DMS114 treated with DMSO at 0.1 percent for 48 hours (cell line): ENCODE results near the gene USP25.

ENCODE experiments used
- DNase-seq: peaks from one replicate; lab custom pipeline; 2025; ENCODE audit not compliant: unreplicated experiment; lab: John Stamatoyannopoulos, UW

USP25 gene

DNA sequence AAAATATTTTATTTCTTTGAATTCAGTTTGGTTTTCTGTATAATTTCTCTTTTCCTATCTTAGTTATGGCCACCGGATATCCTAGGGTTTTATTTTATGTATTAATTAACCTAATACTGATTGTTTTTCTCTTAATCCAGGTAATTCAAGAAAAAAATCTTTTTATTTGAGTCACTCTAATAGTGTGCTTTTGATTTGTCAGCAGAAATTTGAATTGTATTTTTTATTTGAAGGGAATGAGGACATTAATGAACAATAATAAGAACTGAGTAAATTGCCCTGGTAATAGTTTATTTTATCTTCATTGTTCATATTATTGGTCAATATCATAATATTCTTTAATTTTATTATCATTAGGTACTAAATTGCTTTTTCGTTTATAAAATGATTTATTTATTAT is 120.1 kb downstream of the USP25 start:
- no peak for DNase-seq

DNA sequence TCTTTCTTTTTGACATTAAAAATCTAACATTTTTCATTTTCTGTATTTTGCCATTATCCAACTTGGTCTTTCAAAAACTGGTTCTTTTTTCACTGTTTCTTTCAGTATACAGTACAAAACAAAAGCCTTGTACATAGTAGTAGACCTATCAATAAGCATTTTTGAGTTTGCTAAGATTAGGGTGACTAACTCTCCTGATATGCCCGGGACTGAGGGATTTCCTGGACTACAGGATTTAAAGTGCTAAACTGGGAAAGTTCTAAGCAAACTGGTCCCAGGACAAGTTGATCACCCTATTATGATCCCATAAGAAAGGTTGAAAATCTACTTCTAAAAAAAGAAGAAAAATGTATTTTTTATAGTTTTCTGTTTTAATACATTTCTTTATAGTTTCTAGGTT is 120.9 kb downstream of the USP25 start:
- no peak for DNase-seq

DNA sequence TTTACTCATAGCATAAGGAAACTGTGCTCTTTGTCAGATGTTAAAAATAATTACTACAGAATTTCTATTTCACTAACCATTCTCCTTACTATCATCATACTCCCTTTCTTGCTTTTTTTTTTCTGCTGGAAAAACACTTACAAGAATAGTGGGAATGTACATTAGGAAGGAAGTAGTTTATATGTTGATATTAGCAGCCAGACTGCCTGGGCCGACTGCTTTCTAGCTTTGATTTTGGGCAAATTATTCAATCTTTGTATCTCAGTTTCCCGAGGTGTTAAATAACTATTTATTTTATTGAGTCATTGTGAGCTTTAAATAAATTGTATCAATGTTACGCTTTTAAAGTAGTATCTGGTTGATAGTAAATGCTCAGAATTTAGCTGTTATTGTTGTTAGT is 122.4 kb downstream of the USP25 start:
- no peak for DNase-seq

DNA sequence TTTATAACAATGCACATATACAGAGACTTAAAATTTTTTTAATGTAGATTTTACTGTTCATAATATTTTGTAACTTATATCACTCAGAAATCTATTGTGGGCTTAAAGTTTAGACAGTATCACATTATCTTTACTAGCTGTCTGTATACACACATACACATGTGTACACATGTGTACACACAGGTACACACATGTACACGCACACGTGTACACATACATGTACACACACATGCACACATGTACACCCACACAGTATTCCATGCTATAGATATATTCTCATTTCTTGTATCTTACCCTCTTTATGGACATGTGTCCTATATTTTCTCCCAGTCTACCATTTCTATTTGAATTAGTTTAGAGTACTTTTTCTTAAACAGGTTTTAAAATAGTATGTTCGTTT is 123.3 kb downstream of the USP25 start:
- no peak for DNase-seq

DNA sequence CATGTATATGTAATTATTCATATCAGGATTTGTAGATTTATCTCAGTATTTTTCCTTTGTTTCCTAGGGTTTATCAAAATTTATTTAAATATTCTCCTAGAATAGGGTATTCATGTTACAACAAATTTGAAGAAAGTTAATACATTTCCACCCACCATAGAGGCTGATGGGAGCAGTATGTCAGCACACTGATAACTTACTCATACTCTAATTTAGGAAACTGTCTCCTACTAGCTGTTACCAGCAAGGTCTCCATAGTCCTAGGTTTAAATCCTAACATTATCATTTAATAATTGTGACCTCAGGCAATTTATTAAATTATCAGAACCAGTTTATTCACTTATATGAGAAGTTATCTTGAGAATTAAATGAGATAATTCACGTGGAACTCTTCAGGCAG is 127.0 kb downstream of the USP25 start:
- DNase-seq = no peak

DNA sequence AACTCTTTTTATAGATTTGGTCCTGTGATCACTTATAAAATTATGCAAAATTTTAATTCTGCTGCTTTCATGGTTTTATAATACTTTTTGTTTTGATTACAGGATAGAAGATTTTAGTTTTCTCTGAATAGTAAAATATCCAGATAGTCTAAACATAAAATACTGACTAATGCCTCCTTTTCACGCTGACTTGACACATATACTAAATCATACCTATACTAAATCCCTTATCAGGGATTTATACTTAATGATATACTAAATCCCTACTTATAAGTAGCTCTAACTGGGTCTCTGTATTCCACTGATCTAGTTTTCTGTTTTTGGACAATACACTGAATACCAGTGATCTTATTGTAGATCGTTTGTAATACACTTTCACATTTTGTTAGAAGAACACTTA is 128.0 kb downstream of the USP25 start:
- DNase-seq = no peak

DNA sequence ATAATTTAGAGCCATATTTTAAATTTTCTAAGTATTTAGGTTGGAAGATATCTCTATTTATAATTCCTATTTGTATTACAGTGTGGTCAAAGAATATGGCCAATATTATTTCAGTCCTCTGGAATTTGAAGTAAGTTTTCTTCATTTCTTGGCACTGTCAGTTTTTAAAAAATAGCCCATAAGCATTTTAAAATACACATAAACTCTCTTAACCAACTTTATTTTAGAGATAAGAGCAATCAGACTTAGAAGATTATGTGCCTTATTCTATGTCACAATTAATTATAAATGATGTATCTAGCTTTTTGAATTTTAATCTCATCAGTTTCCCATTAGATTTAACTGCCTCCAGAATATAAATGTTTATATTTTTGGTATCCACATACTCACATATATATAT is 130.8 kb downstream of the USP25 start:
- DNase-seq = no peak

DNA sequence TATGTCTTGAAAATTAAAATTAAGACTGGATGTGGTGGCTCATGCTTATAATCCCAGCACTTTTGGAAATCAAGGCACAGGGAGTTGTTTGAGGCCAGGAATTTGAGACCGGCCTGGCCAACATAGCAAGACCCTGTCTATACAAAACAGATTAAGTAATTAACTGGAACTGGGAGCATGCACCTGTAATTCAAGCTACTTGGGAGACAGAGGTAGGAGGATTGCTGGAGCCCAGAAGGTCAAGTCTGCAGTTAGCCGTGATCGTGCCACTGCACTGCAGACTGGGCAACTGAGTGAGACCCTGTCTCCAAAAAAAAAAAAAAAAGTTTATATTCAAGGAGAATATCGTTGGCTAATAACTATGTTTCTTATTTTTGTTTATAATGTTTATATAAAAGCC is 139.2 kb downstream of the USP25 start:
- no peak for DNase-seq

DNA sequence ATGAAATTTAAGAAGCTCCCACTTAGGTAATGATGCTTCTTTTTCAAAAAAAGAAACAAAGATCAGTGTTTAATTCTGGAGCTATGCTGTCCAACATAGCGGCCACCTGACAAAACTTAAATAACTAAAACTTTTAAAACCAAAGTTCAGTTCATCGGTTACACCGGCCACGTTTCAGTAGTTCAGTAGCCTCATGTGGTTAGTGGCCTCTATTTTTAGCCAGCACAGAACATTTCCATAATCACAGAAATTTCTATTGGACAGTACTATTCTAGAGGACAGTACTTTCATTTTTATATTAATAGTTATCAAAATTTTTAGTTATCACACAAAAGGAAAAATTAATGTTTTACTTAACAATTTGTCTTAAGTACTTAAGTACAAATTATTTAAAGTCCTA is 141.0 kb downstream of the USP25 start:
- no peak for DNase-seq

DNA sequence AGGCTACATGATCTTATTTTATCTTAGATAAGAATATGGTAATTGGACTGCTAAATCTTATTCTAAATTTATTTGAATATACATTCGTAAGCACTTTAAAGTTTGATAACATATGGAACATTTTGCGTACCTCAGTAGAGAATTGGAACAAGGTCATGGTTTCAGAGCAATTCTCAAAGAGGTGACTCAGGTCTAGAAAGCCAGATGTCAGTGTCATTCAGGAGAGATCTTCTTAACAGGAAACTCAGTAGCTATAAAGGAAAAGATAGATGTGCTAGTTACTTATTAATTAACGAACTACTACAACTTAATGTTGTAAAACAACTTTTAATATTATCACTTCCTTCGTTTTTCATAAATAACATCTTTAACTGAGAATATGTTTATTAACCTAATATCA is 142.5 kb downstream of the USP25 start:
- DNase-seq = no peak

DNA sequence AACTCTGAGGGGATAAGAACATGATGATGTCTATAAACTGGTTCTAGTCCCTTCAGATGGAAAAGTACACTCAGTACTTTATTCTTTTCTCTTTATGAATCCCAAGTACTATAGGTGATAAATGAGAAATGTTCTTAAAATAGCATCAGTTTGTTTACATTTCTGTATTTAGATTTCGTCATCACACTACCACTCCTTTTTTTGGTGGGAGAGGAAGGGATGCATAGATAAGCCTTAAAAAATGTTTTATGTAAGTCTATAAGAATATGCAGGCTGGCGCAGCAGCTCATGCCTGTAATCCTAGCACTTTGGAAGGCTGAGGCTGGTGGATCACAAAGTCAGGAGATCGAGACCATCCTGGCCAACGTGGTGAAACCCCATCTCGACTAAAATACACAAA is 144.8 kb downstream of the USP25 start:
- DNase-seq = no peak

DNA sequence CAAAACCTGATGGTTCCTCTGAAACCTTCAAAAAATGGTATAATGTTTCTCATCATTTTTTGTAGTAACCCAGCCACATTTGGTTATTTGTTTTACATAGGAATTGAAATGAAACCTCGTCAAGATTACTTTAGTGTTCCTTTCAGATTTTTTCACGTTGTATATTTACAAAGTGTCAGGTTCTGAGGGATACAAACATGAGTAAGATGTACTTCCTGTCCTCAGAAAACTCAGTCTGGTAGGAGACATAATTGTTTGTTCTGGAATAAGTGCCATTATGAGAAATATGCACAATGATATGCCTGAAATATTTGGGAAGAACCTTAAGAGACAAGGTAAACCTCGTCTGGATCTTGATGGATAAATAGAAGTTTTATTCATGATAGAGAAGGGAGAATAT is 145.5 kb downstream of the USP25 start:
- DNase-seq = no peak

DNA sequence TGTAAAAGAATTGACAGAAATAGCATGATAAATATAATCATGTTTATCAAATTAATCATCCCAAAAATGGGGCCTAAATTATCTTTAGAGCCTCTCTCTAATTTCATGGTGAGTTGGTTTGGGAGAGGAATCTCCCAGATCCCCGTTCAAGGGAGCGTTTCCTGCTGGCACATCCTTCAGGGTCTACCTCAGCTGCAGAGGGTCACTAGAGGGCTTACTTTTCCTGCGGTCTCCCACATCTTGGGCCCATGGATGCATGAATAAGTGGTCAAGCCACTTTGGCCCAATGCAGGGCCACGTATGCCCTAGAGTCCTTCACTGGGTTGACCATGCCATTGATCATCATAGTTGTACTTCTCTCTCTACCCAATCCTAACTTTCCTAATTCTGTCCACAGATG is 164.1 kb downstream of the USP25 start:
- DNase-seq = no peak

DNA sequence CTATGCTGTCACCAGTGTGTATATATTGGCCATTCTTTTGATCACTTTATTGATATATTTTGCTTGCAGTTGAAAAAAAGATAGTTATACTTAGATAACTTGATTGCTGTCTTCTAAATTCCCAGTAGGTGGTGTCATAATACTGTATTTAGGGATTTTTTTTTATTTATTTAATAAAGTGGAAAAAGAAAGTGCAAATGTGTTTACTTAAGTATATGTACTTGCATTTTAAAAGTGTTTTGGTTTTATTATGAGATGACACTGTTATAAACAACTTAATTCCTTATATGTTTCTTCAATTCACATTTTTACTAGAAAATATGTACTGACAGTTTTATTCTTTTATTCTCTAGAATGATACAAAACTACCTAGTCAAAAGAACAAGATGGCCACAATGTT is 164.8 kb downstream of the USP25 start:
- DNase-seq = peak; percentile 23

DNA sequence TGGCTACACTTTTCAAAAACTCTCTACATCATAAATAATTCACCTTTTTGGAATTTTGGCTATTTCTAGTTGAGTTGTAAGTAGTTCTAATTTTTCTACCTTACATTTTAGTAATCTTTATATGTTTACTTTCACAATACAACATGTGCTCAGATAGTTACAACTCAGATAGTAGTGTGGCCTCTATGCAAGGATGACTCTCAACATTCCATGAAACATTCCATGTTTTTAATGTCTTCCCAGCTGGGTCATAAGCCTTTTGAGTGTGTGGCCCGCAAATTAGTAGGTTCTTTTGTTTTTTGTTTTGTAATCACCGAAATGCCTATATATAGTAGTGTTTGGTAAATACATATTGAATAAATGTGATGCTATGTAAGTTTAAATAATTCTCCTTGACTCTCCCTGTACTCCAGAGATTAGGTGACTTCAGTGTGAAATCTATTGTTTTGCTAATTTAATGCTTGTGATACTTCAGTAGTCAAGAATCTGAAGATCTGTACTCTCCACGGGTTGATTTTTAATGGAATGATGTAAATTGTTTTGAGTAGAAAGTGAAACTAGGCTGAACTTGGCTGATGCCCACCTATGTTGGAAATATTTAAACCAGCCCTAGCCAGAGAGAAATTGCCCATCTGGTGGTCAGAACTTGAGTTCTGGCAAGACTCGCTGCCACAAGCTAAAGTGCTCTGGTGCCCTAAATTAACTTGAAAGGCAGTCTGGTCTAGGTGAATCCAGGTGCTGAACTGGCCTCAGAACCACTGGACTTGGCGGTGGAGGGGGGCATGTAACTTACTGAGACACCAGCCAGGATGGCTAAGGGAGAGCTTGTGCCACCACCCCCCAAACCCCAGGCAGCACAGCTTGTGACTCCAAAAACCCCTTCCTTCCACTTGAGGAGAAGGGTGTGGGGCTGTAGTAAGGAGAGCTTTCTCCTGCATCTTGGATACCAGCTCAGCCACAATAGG is 165.6 kb downstream of the USP25 start:
- DNase-seq = no peak

DNA sequence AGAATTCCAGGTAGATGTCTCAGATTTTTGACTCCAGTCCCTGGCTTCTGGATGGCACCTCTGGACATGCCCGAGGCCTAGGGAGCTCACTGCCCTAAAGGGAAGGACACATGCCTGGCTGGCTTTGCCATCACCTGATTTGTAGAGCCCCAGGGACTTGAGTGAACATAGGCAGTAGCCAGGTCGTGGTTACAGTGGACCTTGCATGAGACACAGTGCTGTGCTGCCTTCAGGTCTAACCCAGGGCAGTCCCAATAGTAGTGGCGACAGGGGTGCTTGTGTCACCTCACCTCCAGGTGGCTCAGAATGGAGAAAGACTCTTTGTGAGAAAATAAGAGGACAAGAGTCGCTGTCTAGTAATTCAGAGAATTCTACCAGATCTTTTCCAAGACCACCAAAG is 166.7 kb downstream of the USP25 start:
- DNase-seq = no peak

DNA sequence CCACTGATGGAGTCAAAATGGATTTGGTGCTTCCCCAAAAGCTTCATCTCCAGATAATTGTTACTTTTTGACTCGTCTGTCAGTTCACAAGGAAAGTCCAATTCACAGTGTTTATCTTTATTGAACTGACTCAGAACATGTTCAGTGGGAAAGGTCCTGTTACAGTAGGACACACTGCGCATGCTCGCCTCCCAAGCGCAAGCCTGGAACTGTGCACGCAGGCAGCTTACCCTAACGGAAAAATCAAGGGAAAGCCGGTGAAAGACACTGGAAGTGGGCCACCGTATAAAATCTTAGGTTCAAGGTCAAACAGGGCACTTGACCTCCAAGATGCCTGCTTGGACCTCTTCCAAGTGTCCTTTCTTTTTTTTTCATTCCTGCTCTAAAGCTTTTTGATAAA is 174.6 kb downstream of the USP25 start:
- no peak for DNase-seq

DNA sequence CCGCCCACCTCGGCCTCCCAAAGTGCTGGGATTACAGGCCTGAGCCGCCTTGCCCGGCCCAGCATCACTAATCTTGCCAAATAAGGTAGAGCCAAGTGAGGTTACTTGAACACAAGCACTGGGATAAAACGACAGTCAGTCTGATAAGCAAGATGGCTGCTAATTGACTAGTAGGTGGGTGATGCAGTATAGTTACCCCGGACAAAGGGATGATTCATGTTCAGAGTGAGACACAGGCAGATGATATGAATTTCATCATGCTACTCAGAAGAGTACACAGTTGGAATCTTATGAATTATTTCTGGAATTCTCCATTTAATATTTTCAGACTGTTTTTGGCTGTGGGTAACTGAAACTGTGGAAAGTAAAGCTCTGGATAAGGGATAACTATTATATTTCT is 178.4 kb downstream of the USP25 start:
- DNase-seq = no peak

DNA sequence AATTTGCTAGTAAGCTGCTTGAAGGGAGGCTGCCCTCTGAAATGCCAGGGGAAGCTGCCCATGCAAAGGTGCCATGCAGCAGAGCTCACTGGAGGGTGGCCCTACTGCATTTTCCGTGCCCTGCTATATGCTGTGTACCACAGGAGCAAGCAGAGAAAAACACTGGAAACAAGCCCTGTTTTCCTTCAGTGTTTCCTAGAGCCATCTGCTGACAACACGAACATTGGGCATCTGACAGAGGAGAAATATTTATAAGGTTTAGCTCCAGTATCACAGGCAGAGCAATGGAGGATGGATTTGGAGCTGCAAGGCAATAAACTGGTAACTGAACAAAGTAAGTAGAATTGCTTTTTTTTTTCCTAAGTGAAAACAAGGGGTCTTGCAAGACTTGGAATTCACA is 198.4 kb downstream of the USP25 start:
- no peak for DNase-seq

DNA sequence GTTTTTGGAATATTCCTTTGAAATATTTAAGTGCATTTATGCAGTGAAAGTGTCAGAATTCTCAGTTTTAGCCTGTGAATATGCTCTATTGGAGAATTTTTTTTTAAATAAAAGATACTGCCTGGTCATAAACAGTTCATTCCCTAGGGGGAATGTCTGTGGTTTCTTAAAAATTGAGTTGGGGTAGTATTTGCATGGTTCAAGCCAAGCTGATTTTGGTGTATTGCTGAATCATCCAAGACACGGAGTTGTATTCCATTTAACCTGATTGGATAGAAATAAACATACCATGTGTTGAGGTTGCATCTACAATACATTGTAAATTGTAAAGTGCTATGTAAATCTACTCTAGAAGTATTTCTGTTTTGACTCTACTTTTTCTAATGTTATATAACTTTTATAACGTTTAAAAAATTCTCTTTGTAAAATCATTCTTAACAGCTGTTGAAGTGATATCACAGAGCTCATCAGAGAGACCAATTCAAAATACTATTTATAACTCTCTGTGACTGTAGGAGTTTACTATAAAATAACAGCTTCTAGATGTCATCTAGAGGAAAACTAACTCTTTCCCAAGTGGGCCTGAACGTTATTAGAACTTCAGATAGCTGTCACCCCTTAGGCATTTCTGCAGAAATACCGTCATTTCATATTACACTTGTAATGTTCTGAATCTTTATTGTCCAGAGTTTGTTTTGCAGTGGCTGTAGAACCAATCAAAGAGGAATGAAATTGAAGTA is 199.1 kb downstream of the USP25 start:
- DNase-seq = no peak

DNA sequence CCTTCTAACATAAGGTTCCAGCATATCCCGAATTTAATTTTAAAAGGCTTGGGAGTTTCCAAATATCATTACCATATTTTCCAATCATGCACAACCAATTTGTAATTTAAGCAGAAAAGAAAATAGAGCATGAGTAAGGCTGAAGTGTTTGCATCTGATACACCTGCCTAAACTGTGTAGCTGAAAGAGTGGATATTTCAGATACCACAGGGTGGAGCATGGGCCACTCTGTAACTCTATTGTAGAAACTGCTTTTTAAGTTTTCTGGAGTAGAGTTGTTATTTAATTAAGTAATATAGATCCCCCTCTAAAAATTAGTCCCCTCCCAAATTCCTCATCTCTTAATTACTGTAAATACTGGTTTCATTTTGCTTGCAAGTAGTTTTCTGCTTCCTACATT is 199.8 kb downstream of the USP25 start:
- no peak for DNase-seq
